Left renal cortex interstitium (tissue), 4 donors: ENCODE data around the gene PLSCR4. TPM values are rescaled to one million over a fixed set of nuclear protein-coding genes. Genes with fewer than 3 reads are reported as not detected.
A peak's percentile ranks its signal among the peaks of the same experiment; 100 is the strongest.
"Not testable (repeated sequence)": the region's sequence is repeated elsewhere in the genome, so short reads cannot be mapped to it uniquely, and the experiment has no call there.

Source experiments
- DNase-seq, 4 donors: peaks; one replicate each; pipeline ENCODE4 v3.0.0-alpha.2; 2013; ENCODE audit warnings: low read depth in 4 of 4, low spot score in 2 of 4, missing footprints in 1 of 4
- polyA plus RNA-seq, 4 donors: library from polyadenylated mRNA; unstranded; fragments of 120-200 nt; gene quantifications; one replicate each; pipeline ENCODE4 v1.2.1, GENCODE V29; 2013; ENCODE audit not compliant: insufficient read length in 4 of 4

The PLSCR4 gene
- polyA plus RNA-seq, 4 donors = 18.0 to 20.0 (median 18.1) TPM

GRCh38 chr3:146249921-146250320, 984 bp downstream of the PLSCR4 start:
- no peak for DNase-seq

GRCh38 chr3:146247911-146248310, 3.0 kb downstream of the PLSCR4 start:
- DNase-seq = no peak

- DNase-seq = no peak
Measured at GRCh38 chr3:146246526-146246925, 4.4 kb downstream of the PLSCR4 start.

GRCh38 chr3:146243559-146243958, 7.3 kb downstream of the PLSCR4 start:
- DNase-seq = no peak

GRCh38 chr3:146241523-146242240, 9.2 kb downstream of the PLSCR4 start:
- DNase-seq = no peak

- no peak for DNase-seq
Measured at GRCh38 chr3:146233487-146233886, 17.4 kb downstream of the PLSCR4 start.

- no peak for DNase-seq
Measured at GRCh38 chr3:146227486-146227885, 23.4 kb downstream of the PLSCR4 start.

- DNase-seq = no peak
Measured at GRCh38 chr3:146226881-146227280, 24.0 kb downstream of the PLSCR4 start.

- DNase-seq = not testable (repeated sequence)
Measured at GRCh38 chr3:146225458-146225857, 25.4 kb downstream of the PLSCR4 start.

GRCh38 chr3:146223401-146224373, 27.2 kb downstream of the PLSCR4 start:
- DNase-seq = no peak

- no peak for DNase-seq
Measured at GRCh38 chr3:146222204-146223046, 28.5 kb downstream of the PLSCR4 start.

- DNase-seq = no peak
Measured at GRCh38 chr3:146221276-146221675, 29.6 kb downstream of the PLSCR4 start.

- DNase-seq = peak in 2 of 4 donors; percentile 18 to 19
Measured at GRCh38 chr3:146218880-146219866, 31.7 kb downstream of the PLSCR4 start.

GRCh38 chr3:146217324-146217723, 33.6 kb downstream of the PLSCR4 start:
- no peak for DNase-seq

GRCh38 chr3:146214493-146214892, 36.4 kb downstream of the PLSCR4 start:
- DNase-seq = no peak

- DNase-seq = no peak
Measured at GRCh38 chr3:146209371-146209770, 41.5 kb downstream of the PLSCR4 start.

- no peak for DNase-seq
Measured at GRCh38 chr3:146203776-146204175, 47.1 kb downstream of the PLSCR4 start.

- no peak for DNase-seq
Measured at GRCh38 chr3:146200461-146201220, 50.3 kb downstream of the PLSCR4 start.

- DNase-seq = no peak
Measured at GRCh38 chr3:146199762-146200161, 51.1 kb downstream of the PLSCR4 start.
